GM21423 (cell line): ENCODE data around the gene FLT3LG.
A peak's percentile ranks its signal among the peaks of the same experiment; 100 is the strongest.

ENCODE experiments used
- ATAC-seq: cut with Tn5 transposase; IDR thresholded peaks from one replicate; pipeline ENCODE4 v1.9.1; 2021; ENCODE audit warnings: mild to moderate bottlenecking, moderate library complexity; ENCODE audit not compliant: unreplicated experiment

Gene FLT3LG, protein sequence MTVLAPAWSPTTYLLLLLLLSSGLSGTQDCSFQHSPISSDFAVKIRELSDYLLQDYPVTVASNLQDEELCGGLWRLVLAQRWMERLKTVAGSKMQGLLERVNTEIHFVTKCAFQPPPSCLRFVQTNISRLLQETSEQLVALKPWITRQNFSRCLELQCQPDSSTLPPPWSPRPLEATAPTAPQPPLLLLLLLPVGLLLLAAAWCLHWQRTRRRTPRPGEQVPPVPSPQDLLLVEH

DNA sequence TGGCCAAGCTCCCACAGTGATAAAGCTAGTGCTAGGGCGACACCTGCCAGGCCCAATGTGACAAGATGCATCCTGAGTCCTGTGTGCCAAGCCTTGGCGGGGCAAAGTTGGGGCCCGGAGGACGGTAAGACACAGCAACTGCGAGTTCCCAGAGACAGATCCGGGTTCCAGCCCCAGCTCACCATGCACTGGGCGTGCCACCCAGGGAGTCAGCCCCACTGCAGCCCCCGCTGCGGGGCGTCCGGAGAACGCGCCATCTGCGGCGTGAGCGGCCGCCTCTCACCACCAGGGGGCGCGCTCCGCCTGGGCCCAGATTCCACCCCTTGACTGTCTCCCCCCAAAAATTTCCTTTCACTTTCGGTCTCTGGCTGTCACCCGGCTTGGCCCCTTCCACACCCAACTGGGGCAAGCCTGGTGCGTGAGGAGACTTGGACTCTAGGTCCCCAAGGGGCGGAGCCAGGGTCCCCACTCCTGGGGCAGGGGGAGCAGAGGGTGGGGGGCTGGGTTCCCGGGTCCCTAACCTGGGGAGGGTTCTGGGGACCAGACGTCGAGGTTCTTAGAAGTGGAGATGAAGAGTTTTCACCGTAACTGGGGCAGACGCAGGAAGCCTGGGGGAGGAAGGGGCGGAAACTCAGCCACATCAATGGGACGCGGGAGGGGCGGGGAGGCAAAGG, at the start of gene FLT3LG:
Gene FLT3LG (plus strand): TSS at position 348 of the 674 bp plus-strand sequence. CDS start 425 bp downstream, outside the sequence.
- ATAC-seq: peak; percentile 38

DNA sequence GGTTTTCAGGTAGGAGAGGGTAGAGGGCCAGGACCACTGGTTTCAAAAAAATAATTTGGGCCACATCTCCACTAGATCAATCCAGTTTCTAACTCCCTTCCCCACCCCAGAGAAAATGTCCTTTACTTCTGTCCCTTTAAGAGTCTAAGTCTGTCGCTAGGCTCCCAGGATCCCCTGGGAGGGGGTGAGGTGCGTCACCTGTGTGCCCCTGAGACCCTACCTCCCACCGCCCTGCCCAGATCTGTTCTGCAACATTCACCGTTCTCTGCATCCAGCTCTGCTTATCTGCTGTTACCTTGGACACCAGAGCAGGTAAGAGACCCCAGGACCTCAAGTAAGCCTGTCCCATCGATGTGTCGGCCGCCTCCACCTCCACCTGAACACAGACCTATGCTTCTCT, 48.8 kb upstream of the FLT3LG start, which contains the start of gene GFY:
Gene GFY (plus strand): TSS at position 211 of the 400 bp plus-strand sequence. CDS start 1,043 bp downstream, outside the sequence.
- no peak for ATAC-seq

DNA sequence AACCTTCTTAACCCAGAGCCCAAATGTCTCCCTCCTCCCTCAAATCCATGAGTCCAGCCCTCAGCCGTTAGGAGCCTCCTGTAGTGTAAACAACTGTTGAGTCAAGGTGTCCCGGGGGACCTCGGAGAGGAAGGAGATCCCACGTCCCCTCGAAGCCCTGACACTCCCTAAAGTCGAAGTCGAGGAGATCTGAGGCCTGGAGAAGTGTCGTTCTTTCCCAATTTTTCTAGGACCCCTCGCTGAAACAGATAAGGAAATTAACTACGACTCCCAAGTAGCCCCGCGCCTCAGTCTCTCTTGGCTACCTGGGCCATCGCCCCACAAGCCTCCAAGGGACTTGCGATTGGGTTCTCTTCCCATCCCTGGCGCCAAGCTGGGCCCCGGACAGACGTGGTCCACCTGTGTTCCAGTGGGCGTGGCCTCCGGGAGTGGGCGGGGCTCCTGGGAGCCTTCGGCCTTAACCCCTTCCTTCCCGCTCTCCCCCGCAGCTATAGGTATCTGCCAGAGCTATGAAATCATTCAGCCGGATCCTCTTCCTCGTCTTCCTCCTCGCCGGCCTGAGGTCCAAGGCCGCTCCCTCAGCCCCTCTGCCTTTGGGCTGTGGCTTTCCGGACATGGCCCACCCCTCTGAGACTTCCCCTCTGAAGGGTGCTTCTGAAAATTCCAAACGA, 48.0 kb upstream of the FLT3LG start:
- no peak for ATAC-seq

DNA sequence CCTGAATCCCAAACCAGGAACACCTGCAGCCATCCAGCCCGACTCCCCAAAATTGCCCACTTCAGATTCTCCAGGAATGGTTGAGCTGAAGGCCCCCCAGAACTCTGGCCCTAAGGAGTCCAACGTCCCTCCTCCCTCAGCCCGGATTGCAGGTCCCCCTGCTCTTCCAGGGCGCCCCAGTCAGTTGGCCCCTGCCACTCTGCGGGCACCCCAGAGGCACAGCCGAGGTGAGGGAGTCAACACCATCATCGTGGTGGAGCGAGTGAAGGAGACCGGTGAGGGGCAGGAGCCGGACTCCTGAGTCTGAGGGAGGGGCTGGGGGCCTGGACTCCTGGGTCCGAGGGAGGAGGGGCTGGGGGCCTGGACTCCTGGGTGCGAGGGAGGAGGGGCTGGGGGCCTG, 46.7 kb upstream of the FLT3LG start:
- ATAC-seq: no peak

DNA sequence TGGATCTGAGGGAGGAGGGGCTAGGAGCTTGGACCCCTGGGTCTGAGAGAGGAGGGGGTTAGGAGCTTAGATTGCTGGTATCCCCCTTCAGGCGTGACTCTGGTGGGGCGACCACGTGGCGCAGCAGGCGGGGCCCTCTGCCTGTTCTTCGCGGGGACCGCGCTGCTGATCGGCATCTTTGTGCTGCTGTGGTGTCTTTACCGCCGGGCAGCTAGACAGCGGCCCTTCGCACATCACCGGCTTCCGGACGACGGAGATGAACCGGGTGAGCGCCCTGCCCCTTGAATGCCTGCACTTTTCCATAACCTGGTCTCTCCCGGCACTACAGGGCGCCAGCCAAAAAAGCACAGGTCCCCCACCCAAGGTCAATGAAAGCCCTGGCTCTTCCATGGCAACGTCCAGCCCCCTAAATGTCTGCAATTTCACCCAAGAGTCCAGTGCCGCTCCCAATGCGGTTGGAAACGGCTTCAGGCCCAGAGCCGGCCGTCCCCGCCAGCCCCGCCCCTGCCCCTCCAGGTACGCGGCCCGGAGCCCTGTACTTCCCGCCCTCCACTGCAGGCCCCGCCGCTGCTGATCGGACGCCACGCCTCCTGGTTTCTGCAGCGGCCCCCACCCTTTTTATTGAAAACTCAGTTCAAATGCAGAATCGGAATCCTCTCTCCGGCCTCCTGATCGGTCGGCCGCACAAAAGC, 46.0 kb upstream of the FLT3LG start:
- ATAC-seq: no peak

DNA sequence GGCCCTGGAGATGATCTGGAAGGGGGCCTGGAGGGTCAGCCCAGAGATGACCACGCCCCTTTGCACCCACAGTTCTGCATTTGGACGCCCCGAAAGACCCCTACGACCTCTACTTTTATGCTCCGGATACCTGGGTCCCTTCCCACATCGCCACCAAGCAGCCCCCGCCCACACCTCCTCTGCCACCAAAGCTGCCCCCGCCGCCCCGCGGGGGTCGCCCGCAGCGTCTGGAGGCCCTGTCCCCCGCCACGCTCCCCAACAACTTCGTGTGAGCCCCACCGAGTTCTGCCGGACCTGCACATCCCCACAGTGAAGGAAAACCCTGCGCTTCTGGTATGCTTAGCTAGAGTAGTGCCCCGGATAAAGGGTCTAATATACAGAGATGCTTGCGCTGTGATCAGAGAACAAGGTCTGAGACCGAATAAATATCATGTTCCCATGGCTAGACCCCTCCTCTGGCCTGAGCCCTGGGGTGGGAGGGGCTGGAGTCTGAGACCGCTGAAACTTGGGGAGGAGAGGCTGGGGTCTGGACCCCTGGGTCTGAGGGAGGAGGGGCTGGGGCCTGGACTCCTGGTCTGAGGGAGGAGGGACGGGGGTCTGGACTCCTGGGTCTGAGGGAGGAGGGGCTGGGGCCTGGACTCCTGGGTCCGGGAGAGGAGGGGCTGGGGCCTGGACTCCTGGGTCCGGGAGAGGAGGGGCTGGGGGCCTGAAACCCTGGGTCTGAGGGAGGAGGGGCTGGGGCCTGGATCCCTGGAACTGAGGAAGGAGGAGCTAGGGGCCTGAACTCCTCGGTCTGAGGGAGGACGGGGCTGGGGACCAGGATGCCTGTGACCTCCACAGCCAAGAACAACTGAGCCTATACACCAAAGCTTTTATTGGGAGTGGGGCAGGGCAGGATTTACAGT, 45.2 kb upstream of the FLT3LG start:
- ATAC-seq: no peak

DNA sequence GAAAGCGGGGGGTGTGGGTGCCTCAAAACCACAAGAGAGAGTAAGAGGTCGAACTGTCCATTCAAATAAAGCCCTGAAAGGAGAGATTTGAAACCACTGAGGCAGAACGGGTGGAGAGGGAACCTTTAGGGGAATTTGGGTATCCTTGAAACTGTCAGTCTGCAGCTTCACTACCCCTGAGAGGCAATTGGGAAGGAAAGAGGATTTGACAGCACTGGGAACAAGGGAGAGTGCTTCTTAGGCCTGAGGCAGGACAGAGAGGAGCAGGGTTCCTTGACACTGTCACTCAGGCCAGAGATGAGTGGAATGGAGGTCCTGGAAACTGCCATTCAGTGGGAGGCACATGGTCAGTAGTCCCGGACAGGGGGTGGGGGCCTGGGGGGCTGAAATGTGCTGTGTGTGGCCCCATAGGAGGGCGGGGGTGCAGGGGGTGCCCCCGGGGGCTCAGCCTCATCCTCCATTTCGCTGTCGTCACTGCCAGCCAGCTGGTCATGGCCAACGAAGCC, 43.8 kb upstream of the FLT3LG start:
- ATAC-seq: no peak

DNA sequence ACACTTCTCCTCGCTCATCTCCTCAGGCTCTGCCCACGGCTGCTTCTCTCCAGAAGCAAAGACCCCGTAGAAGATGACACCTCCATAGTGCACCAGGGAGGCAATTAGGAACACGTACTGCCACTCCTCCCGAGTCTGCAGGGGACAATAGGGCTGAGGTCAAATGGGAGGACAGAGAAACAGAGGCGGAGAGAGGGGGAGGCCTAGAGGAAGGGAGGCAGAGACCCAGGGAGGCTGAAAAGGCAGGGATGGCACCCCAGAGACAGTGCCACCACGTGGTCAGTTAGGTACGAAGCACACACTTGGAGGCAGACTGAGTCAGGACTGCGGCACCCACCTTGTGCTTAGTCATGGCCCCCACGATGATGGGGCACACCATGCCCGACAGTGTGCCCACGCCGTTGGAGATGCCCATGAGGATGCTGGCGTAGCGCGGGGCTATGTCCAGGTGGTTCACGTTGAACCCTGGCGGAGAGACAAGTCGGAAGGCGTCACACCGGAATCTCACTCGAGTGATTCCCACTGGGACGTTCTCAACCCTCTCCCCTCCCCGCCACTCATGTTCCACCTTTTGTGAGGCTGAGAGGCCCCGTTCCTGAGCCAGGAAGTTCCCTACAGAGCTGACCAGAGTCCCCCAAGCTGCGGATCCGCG, 43.2 kb upstream of the FLT3LG start:
- no peak for ATAC-seq

DNA sequence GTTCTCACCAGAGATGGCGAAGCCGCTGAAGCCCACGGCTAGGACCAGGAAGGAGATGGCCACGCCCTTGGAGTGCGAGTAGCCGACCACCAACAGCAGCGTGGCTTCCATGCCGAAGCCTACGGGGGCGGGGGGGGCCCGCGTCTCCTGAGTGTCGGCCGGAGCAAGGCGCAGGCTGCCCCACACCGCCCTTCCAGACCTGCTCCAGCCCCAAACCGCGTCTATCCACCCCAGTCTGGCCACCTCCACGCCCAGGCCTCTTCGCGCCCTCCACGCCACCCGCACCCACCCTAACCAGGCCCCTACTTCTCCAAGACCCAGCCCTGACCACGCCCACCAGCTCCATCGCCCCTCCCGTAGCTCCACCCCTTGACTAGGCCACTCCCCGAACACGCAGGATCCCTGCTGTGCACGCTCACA, 42.7 kb upstream of the FLT3LG start:
- no peak for ATAC-seq

DNA sequence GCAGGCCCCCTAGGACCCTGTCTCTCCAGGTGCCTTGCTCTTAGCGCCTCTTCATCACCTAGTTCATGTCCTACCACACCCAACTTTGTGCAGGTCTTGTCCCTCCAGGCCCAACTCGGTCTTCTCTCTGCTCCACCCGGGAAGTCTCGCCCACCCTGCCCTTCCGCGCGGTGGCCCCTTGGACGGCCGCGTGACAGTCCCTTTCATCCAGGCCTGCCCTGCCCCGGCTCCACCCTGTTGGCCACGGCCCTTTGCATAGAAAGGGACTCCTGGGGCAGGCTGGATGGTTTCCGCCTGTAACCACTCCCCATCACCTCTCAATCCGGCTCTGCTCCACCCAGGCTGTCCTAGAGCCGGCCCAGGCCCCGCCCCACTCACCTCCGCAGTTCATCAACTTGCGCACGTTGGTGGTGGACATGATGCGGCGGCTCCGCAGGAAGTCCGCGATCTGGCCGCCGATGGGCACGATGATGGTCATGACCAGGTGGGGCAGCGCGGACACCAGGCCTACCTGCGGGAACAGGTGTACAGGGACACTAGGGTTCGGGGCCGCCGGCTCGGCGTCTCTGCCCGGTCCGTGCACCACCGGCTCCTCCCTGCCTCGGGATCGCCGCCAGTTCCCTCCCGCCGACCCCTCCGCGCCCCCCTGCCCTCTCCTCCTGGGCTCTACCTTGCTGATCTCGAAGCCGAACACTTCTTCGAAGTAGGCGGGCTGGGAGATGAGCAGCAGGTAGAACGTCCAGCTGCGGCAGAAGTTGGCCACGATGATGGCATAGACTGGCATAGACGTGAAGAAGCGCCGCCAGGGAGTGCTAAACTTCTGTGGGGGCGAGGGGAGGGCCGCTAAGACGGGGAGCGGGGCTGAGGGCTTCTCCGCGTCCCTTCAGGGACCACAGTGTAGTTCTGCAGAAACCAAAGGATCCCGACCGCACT, 41.6 kb upstream of the FLT3LG start:
- ATAC-seq: no peak

DNA sequence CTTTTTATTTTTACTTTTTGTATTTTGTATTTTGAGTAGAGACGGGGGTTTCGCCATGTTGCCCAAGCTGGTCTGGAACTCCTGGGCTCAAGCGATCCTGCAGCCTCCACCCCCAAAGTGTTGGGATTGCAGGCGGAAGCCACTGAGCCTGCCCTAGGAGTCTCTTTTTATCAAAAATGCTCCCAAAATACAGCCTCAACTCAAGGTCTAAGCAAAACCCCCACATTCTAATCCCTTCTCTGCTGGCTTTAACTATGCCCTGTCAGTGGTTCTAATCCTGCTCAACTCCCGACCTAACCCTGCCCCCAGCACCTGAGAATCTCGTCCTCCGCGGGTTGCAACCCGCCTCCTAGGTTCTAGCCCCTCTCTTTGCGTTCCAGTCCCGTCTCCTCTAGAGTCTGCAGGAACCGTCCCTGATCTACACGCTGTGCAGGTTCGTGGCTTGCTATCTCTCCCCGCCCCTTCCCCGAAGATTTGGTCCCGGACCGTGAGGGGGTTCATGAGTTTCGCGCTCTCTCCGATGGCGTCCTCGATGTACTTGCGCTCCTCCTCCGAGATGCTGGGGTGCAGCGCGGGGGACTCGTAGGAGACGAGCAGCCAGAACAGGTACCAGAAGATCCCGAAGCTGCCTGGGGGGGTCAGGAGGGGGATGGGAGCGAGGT, 40.6 kb upstream of the FLT3LG start:
- no peak for ATAC-seq

DNA sequence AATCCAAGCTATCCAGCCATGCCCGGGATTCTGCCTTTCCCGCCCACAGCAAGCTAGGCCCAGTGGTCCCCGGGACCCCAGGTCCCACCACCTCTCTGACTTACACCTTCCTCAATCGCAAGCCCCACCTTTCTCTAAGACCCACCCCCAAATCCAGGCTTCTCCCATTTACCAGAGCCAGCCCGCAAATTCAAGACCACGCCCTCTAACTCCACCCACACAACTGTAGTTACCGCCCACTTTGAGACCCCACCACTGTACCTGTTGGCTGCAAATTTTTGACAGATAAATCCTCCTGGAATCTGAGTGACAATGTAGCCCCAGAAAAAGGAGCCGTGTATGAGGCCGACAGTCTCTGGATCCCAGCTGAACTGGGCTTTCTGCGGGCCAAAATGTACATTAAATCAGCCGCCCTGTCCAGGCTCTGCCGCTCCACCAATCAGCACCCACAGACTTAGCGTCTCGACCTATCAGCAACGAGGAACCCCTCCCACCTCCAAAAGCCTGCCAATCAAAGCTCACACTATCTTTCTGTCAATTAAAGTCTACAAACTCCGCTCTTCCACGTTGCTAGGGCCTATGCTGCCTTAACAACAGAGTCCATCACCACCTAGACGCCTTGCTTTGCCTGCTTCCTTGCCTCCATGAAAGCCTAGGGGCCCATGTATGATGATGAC, 39.0 kb upstream of the FLT3LG start:
- ATAC-seq: no peak

DNA sequence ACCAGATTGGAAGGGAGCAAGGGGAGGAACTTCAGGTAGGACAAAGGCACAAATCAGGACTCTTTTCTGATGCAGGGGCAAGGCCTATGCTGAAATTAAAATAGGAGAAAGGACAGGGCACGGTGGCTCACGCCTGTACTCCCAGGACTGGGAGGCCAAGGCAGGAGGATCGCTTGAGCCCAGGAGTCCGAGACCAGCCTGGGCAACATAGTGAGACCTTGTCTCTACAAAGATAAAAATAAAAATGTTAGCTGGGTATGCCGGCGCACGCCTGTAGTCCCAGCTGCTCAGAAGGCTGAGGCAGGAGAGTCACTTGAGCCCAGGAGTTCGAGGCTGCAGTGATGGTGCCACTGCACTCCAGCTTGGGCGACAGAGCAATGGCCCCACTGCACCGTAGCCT, 38.3 kb upstream of the FLT3LG start:
- ATAC-seq: no peak

DNA sequence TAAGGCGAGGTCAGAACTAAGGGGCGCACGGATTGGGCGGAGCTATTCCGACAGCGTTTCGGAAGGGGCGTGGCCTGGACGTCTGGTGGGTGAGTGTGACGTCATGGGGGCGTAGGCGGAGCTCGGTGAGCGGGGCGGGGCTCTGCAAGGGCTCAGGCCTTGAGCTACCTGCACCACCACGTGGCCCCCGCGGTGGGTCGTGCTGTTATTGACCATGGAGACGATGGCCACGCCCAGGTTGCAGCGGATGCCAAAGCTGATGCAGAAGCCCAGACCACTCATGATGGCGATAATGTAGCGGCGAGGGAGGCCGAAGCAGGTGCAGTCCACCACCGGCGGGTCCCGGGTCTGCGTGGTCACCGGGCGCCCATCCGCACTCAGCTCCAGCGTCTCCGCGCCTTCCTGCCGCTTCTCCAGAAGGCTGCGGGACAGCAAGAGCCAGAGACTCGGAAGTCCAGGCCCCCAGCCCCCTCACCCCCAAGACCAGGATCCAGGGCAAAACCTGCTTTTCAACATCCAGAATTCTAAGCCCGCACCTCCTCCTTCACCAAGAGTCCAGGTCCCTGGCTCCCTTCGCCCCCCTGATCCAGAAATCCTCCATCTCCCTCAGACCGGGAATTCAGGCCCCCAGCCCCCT, 37.5 kb upstream of the FLT3LG start:
- ATAC-seq: no peak

DNA sequence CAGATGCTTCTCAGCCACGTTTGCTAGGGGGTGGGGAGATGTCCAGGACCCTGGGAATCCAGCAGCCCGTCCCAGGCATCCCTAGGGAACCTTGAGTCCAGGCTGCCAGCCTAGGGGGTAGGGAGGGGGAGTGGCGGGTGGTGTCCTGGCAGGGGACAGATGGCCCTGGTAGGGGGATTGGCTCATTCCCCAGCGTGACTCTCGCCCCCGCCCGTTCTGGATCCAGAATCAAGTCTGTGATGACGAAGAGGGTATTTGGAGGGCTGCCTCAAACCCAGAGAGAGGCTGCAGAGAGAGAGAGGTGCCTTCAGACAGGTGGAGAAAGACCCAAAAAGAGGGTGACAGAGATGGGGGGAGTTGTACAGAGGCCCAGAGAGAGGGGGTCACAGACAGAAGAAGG, 36.8 kb upstream of the FLT3LG start:
- ATAC-seq: no peak

DNA sequence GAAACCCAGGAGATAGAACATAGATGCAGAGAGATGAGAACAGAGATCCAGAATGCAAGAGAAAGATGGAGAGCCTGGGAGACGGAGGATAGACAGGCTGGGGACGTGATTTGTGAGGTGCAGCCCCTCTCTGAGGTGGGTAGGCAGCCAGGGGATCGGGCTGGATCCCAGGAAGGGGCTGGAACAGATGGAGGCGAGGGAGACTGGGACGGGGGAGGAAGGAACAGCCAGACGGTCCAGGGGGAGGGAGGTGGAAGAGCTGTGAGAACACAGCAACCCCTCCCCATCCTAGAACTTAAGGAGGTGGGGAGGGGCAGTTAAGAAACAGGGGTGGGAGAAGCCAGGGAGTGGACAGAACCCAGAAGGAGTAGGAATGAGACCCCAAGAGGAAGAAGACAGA, 35.8 kb upstream of the FLT3LG start:
- ATAC-seq: no peak

DNA sequence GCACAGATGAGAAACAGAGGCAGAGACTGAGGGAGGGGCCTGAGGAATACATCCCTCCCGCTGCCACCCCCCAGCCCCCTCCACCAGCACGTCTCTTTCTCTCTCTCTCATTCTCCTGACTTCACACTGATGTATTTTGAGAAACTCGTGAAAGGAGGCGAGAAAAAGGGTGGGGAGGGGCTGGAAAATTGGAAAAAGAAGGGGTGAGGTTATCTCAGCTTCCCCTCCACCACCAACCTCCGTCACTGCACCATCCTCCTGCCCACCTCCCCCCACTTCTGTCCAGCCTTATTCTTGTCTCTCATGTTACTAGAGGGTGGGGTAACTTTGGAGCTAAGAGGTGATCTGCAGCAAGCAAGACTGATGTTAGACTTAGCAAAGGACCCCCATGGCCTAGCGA, 34.2 kb upstream of the FLT3LG start:
- ATAC-seq: no peak
